Thyroid gland (tissue), 4 donors: ENCODE results near the gene TBC1D5. TPM values are rescaled to one million over a fixed set of nuclear protein-coding genes. Genes with fewer than 3 reads are reported as not detected.

ENCODE experiments used
- DNase-seq, 2 donors: peaks; one replicate each; pipeline ENCODE4 v3.0.0-alpha.2; 2019
- H3K27ac ChIP-seq, 3 donors: fragments of 200-600 bp; sonication (generic); 1 replicate in 2 of 3; 2 replicates in 1 of 3; pipeline ENCODE4 v1.5.1; 2016 to 2019; ENCODE audit warnings: mild to moderate bottlenecking in 1 of 3, moderate library complexity in 1 of 3
- H3K27me3 ChIP-seq: fragments of 200-600 bp; sonication (generic); one replicate; pipeline ENCODE4 v1.5.1; 2019
- H3K36me3 ChIP-seq, 2 donors: fragments of 200-600 bp; sonication (generic); one replicate each; pipeline ENCODE4 v1.5.1; 2016 to 2019
- H3K4me1 ChIP-seq, 2 donors: fragments of 200-600 bp; sonication (generic); one replicate each; pipeline ENCODE4 v1.5.1; 2017 to 2019
- H3K4me3 ChIP-seq, 3 donors: fragments of 200-600 bp; sonication (generic); replicated peaks in 1 of 3; 1 replicate in 2 of 3; 2 replicates in 1 of 3; pipeline ENCODE4 v1.5.1; 2016; ENCODE audit warnings: mild to moderate bottlenecking in 1 of 3
- H3K9me3 ChIP-seq: fragments of 200-600 bp; sonication (generic); one replicate; pipeline ENCODE4 v1.5.1; 2017
- POLR2A ChIP-seq, 2 donors: fragments of 450-650 bp; IDR thresholded peaks; one replicate each; pipeline ENCODE4 v1.6.1; 2017; ENCODE audit warnings: antibody characterized with exemption in 2 of 2, mild to moderate bottlenecking in 2 of 2, moderate library complexity in 1 of 2
- WGBS, 2 donors: methylation state at CpG; one replicate each; pipeline ENCODE4 v1.1.5; 2017; 5-methylcytosine and 5-hydroxymethylcytosine counted together
- intact Hi-C: fragments of 100-400 bp; cut with DNase I; formaldehyde crosslinking; loops from one replicate; pipeline ENCODE4 v1.15.1; 2023
- small RNA-seq: library from RNA; depleted of rRNA; stranded (forward); fragments of <200 nt; gene quantifications from one replicate; pipeline ENCODE3, GENCODE V24; 2016
- total RNA-seq, 4 donors: library from RNA; depleted of rRNA; stranded (reverse); fragments of >200 nt; gene quantifications; one replicate each; pipeline ENCODE4 v1.2.3, GENCODE V29; 2016
- TF ChIP-seq, protein P1 (sequence below), 6 experiments: fragments of 200-600 bp in 3 of 6; fragments of 450-650 bp in 3 of 6; sonication (generic) in 3 of 6; IDR thresholded peaks; one replicate each; pipeline ENCODE4 v1.5.1; 2016 to 2019; ENCODE audit warnings: antibody characterized with exemption in 6 of 6, mild to moderate bottlenecking in 2 of 6, inconsistent platforms in 1 of 6, moderate library complexity in 1 of 6

TBC1D5 gene
- total RNA-seq, 4 donors from 2014 or later = 115 to 141 (median 133) TPM

DNA sequence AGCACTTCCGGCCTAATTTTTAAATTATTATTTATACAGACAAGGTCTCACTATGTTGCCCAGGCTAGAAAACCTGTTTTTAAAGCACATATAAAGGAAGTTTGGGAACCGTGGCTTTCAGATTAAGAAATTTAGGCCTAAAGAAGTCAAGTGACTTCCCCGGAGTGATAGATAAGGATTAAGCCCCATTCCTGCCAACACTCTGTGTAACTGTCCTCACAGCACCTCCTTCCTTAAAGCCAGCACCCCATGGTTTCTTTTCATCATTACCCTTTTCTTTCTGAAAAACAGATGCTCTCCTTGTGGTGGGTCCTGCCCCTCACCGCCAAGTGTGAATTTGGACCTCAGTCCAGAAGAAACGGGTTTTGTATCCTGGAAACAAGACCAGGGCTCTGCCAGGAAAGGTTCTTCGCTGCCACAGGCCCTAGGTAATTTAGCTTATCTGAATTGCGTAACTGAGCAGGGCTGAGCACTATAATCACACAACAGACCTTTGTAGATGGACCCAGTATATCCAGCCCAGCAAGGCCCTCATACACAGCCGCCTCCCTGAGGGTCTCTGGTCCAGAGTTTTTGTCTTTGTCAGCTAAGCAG lies 626.3 kb downstream of the TBC1D5 start:
- no peak overlapping the region for H3K27ac ChIP-seq
- no peaks in the 10 kb centered on the region for H3K27me3 ChIP-seq
- DNase-seq = no peak
- H3K4me3 ChIP-seq = no peak overlapping the region
- intact Hi-C loops = no loop called here
- no peaks in the 10 kb centered on the region for H3K36me3 ChIP-seq
- no peaks in the 10 kb centered on the region for H3K4me1 ChIP-seq
- WGBS, 2 donors = 85% methylated on average over 8 of the region's 8 CpGs
- no peaks in the 10 kb centered on the region for H3K9me3 ChIP-seq
- no peak for TF ChIP-seq POLR2A (IDR thresholded peaks at IDR 0.05)
- TF ChIP-seq, protein P1, sequence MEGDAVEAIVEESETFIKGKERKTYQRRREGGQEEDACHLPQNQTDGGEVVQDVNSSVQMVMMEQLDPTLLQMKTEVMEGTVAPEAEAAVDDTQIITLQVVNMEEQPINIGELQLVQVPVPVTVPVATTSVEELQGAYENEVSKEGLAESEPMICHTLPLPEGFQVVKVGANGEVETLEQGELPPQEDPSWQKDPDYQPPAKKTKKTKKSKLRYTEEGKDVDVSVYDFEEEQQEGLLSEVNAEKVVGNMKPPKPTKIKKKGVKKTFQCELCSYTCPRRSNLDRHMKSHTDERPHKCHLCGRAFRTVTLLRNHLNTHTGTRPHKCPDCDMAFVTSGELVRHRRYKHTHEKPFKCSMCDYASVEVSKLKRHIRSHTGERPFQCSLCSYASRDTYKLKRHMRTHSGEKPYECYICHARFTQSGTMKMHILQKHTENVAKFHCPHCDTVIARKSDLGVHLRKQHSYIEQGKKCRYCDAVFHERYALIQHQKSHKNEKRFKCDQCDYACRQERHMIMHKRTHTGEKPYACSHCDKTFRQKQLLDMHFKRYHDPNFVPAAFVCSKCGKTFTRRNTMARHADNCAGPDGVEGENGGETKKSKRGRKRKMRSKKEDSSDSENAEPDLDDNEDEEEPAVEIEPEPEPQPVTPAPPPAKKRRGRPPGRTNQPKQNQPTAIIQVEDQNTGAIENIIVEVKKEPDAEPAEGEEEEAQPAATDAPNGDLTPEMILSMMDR (IDR thresholded peaks at IDR 0.05) = no peak

DNA sequence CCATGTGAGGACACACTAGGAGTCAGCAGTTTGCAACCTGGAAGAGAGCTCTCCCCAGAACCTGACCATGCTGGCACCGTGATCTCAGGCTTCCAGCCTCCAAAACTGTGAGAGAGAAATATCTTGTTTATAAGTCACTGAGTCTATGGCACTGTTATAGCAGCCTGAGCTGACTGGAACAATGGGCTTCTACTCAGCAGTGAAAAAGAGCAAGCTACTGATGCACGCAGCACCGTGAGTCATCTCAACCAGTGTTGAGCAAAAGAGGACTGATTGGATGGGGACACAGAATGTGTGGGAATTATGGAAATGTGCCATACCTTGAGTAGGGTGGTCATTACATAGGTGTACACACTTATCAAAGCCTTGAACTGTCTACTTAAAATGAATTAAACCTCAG lies 627.2 kb downstream of the TBC1D5 start:
- intact Hi-C loops = no loop called here
- no peaks in the 10 kb centered on the region for H3K9me3 ChIP-seq
- no peak overlapping the region for H3K27ac ChIP-seq
- H3K27me3 ChIP-seq = no peaks in the 10 kb centered on the region
- no peaks in the 10 kb centered on the region for H3K4me1 ChIP-seq
- DNase-seq = no peak
- 93 to 94% methylated on average over 3 of the region's 3 CpGs for WGBS, 2 donors
- TF ChIP-seq, protein P1 (IDR thresholded peaks at IDR 0.05) = no peak
- no peak for TF ChIP-seq POLR2A (IDR thresholded peaks at IDR 0.05)
- H3K4me3 ChIP-seq = no peak overlapping the region
- no peaks in the 10 kb centered on the region for H3K36me3 ChIP-seq

DNA sequence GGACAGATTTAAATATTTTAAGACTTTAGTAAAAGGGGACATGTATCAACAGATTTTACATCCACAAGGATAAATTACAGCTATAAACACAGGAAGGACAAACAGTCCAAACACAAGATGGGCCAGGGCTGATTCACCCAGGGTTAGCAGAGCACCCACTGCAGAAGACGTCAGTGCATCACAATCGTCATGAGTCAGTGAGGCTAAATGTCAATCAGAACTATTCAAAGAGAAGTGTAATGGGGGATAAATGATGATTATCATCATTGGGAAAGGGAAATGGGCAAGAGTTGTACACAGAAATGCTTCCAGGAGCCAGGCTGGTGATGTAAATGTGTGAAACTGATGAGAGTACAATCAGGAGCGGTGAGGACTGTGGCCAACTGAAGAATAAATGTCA lies 630.8 kb downstream of the TBC1D5 start:
- H3K4me3 ChIP-seq = no peak overlapping the region
- no peak overlapping the region for H3K27ac ChIP-seq
- WGBS, 2 donors = 86 to 88% methylated on average over 3 of the region's 3 CpGs
- no peaks in the 10 kb centered on the region for H3K9me3 ChIP-seq
- no peak for DNase-seq
- no peaks in the 10 kb centered on the region for H3K27me3 ChIP-seq
- TF ChIP-seq POLR2A (IDR thresholded peaks at IDR 0.05) = no peak
- TF ChIP-seq, protein P1 (IDR thresholded peaks at IDR 0.05) = no peak
- H3K36me3 ChIP-seq = no peaks in the 10 kb centered on the region
- no peaks in the 10 kb centered on the region for H3K4me1 ChIP-seq
- intact Hi-C loops = no loop called here

DNA sequence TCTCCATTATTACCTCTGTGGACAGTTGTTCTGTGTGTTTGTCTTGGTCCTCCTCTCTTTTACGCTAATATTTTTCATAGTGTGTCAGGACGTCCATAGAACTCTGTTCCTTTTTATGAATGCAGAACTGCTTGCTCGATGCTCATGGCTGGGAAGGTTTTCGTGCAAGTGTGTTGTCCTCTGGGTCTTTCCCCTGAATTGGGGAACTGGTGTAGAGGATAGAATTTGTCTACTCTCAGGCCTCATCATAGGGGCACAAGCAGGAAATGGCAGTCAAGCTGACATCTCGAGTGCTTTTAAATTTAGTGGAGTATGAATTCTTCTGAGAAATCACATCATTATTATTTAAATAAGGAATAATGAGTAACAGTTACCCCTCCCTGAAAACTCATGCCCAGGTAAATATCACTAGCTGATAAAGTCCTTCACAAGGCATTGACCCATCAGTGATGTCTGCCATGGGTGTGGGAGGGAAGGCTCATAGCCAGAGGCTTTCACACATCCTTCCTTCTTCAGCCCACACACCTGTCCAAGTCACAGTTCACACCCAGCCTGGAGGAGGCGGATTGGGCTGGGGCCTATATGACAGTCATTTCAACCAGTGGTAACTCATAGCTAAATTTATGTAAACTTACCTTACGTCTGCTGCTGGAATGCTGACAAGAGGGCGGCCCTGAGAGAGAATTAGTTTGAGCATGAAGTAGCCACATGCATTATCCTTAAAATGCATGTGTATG lies 631.6 kb downstream of the TBC1D5 start:
- Histone ChIP-seq H3K9me3 (no peaks in the 10 kb centered on the region), H3K4me1 (no peaks in the 10 kb centered on the region), H3K4me3 (no peak overlapping the region), H3K36me3 (no peaks in the 10 kb centered on the region), H3K27ac (no peak overlapping the region), H3K27me3 (no peaks in the 10 kb centered on the region)
- WGBS, 2 donors = 85 to 86% methylated on average over 8 of the region's 8 CpGs
- intact Hi-C loops = no loop called here
- TF ChIP-seq, protein P1 (IDR thresholded peaks at IDR 0.05) = no peak
- no peak for TF ChIP-seq POLR2A (IDR thresholded peaks at IDR 0.05)
- DNase-seq = no peak

Small RNAs within 50 kb of the gene (small RNA-seq; reads per million reads assigned to genes)
- not detected for gene AC104451.1
- not detected for gene RNU7-10P
